Activated T-cell treated with anti-CD3 and anti-CD28 coated beads, Interleukin-2, amount 50 U/mL, for 72 hours (primary cell): ENCODE data around the gene ARMH3. TPM values are rescaled to one million over a fixed set of nuclear protein-coding genes. Genes with fewer than 3 reads are reported as not detected.
A peak's percentile ranks its signal among the peaks of the same experiment; 100 is the strongest.

ENCODE experiments used
- ATAC-seq, 2 donors: fragments of 150-1000 bp; cut with Tn5 transposase; replicated peaks in 1 of 2; 2 replicates each; pipeline ENCODE4 v1.10.0; 2021; ENCODE audit warnings: moderate library complexity in 2 of 2, mild to moderate bottlenecking in 1 of 2
- DNase-seq, 2 donors: peaks; one replicate each; pipeline ENCODE4 v3.0.0; 2021 to 2022; ENCODE audit warnings: mixed read lengths in 1 of 2
- H3K27ac Mint-ChIP-seq: one replicate; pipeline ENCODE4 v1.8.0; 2022; ENCODE audit warnings: mild to moderate bottlenecking, moderate library complexity, mixed read lengths
- H3K27me3 Mint-ChIP-seq: one replicate; pipeline ENCODE4 v1.8.0; 2022; ENCODE audit warnings: low read depth, mixed read lengths
- H3K36me3 Mint-ChIP-seq, 2 donors: one replicate each; pipeline ENCODE4 v1.8.0; 2022; ENCODE audit warnings: mixed read lengths in 2 of 2, mild to moderate bottlenecking in 1 of 2; ENCODE audit not compliant: insufficient read depth in 2 of 2
- H3K4me1 Mint-ChIP-seq: one replicate; pipeline ENCODE4 v1.8.0; 2022; ENCODE audit warnings: low read depth, mixed read lengths
- H3K4me3 Mint-ChIP-seq, 2 donors: one replicate each; pipeline ENCODE4 v1.8.0; 2022; ENCODE audit warnings: mild to moderate bottlenecking in 2 of 2, mixed read lengths in 2 of 2, moderate library complexity in 2 of 2
- H3K9me3 Mint-ChIP-seq, 2 donors: one replicate each; pipeline ENCODE4 v1.8.0; 2022; ENCODE audit warnings: mixed read lengths in 2 of 2
- total RNA-seq, 2 donors: library from RNA; stranded (reverse); gene quantifications; one replicate each; pipeline ENCODE4 v1.2.3, GENCODE V29; 2022

ARMH3 gene
- total RNA-seq, 2 donors from 2014 or later = 20.1 to 23.1 TPM

DNA sequence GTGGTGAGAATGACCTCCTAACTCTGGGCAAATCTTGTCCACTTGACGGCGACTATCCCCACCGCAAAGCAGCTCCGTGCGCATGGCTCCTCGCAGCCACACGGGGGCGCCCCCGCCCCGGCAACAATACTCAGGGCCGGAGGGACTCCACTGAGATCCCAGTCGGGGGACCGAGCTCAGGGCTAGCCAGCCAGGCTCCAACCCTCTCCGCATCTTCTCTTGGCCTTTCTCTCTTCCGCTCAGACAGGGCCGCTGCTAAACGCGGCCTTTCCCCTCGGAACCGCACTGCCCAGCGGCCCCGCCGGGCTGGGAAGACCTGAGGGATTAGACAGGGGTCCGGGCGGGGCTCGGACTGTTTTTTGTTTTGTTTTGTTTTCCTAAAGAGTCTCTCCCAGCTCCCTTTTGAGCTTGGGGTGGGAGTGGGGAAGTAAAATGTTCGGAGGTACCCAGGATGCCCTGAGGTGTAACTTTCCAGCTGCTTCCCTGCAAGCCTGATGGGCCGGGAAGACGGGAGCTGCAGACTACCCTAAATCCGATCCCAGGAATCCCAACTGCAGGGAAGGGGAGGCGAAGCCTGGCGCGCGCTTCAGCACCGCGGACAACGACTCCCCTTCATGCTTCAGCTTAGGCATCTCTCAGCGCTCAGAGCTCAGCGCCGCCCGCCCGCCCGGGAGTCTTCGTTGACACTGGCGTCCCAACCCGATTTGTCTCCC, 215.1 kb downstream of the ARMH3 start:
- Mint-ChIP-seq H3K27ac (peak overlapping the region; percentile 74), H3K36me3 (no peaks in the 10 kb centered on the region), H3K4me1 (peaks cover 54% of the 10 kb centered on the region), H3K4me3 (peak overlapping the region; percentile 85 to 87), H3K27me3 (peaks cover 25% of the 10 kb centered on the region), H3K9me3 (no peaks in the 10 kb centered on the region)
- ATAC-seq = peak; percentile 70 to 76
- DNase-seq = peak; percentile 82 to 90

DNA sequence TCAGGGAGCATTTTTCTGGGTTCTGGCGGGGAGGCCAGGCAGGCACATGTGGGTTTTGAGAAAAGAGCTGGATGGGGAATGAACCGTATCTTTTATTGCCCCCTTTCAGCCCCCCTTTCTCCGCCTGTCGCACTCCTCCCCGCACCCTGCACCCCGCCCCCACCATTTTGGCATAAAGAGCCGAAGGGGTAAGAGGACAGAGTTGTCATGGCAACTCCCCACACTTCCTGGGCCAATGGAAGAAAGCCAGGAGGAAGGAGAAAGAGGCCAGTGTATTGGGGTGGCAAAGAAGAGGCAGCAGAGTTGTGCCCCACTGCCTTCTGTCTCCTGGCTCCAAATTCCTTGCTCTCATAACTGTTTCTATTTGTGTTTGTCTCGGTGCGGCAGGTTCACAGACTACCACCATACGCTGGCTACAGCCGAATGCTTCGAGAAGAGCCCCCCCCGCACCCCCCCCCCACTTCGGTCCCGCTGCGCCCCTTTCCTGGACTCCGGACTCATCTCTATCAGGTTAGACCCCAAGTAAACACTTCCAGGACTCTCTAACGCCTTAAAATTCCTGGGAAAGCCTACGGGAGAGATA, 215.8 kb downstream of the ARMH3 start:
- Mint-ChIP-seq H3K4me3 (peak overlapping the region; percentile 85 to 87), H3K4me1 (peaks cover 59% of the 10 kb centered on the region)
- ATAC-seq = no peak

DNA sequence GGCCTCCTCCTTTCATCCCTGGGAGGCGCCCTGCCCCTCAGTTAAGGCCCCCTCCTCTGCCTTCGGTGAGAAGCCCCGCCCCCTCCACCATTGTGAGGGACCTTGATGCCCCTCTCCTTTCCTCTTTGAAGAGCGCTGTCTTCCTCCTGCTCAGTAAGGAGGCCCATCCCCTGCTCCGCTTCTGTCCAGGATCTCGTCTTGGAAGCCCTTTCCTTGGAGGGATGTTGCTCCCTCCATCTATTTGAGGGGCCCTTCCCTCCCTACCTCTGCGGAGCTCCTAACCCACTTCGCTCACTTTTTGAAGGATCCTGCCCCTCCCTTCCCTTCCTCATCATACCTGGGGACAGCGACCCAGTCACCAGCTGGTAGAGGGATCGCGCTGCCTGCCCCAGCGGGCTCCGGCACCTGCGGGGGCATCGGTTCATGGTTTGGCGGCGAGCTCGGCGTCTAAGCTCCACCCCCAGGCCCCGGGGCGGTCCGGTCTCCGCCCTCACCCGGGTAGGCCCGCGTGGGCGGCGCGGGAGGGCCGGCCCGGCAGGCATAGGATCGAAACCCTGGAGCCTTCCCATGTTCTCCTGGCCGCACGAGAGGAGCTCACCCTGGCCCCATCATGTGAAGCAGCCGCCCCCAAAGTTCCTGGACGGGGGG, 216.4 kb downstream of the ARMH3 start:
- H3K4me3 Mint-ChIP-seq = peak overlapping the region; percentile 24 to 85

More for the DNA sequence above, 215.8 kb downstream of the ARMH3 start:
- Mint-ChIP-seq H3K27ac (peak overlapping the region; percentile 74), H3K9me3 (no peaks in the 10 kb centered on the region), H3K27me3 (peaks cover 25% of the 10 kb centered on the region), H3K36me3 (no peaks in the 10 kb centered on the region)
- DNase-seq = no peak

DNA sequence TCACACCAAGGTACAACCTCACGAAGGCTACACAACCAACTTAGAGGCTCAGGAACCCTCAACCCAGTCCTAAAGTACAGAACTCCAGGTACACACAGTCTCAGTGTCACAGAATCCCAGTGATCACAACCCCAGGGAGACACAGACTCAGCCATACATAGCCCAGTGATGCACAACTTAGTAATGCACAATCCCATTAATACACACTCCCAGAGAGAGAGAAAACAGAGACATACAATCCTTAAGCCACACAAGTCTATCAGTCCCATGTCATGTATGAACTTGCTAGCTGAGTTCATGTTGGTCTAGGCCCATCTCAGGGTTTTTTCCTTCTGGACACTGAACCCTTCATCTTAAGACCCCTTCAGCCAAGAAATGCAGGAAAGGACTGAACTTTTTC, 217.0 kb downstream of the ARMH3 start:
- Mint-ChIP-seq H3K27ac (no peak overlapping the region), H3K27me3 (peaks cover 19% of the 10 kb centered on the region), H3K4me1 (peaks cover 65% of the 10 kb centered on the region), H3K36me3 (no peaks in the 10 kb centered on the region), H3K9me3 (no peaks in the 10 kb centered on the region), H3K4me3 (peak overlapping the region; percentile 24 to 85)
- ATAC-seq (no peak), DNase-seq (no peak)

More for the DNA sequence above, 216.4 kb downstream of the ARMH3 start:
- H3K27ac Mint-ChIP-seq = no peak overlapping the region
- peak; percentile 47 to 57 for ATAC-seq
- no peaks in the 10 kb centered on the region for H3K36me3 Mint-ChIP-seq
- H3K4me1 Mint-ChIP-seq = peaks cover 65% of the 10 kb centered on the region
- no peaks in the 10 kb centered on the region for H3K9me3 Mint-ChIP-seq
- peak; percentile 80 to 82 for DNase-seq
- H3K27me3 Mint-ChIP-seq = peaks cover 24% of the 10 kb centered on the region

DNA sequence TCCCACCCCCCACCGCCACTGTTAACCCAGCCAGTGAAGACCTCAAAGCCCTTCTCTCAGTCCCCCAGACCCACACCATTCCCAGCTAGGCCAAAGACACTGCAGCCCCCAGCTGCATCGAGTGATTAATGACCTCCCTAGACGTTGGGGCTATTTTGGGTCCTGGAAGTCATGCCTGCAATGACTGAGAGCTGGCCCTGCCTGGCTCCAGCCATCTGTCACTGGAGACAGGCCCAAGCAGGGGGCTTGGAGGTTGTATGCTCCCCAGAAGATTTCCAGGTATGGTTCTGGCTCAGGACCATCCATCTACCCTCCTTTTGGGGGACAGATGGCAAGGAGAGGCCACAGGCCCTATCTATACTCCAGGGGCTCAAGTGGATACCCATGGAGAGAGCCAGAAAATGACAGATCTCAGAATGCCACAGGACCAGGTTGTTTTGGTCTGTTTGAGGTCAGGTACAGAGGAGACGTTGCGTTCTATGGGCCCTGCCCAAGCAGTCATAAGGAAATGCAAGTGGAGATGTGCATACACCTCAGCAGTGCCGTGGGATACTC, 217.5 kb downstream of the ARMH3 start:
- no peak for ATAC-seq
- peaks cover 18% of the 10 kb centered on the region for H3K27me3 Mint-ChIP-seq
- no peak for DNase-seq
- peaks cover 69% of the 10 kb centered on the region for H3K4me1 Mint-ChIP-seq
- H3K36me3 Mint-ChIP-seq = no peaks in the 10 kb centered on the region
- no peak overlapping the region for H3K27ac Mint-ChIP-seq
- H3K4me3 Mint-ChIP-seq = peak overlapping the region; percentile 24 to 85
- H3K9me3 Mint-ChIP-seq = no peaks in the 10 kb centered on the region

DNA sequence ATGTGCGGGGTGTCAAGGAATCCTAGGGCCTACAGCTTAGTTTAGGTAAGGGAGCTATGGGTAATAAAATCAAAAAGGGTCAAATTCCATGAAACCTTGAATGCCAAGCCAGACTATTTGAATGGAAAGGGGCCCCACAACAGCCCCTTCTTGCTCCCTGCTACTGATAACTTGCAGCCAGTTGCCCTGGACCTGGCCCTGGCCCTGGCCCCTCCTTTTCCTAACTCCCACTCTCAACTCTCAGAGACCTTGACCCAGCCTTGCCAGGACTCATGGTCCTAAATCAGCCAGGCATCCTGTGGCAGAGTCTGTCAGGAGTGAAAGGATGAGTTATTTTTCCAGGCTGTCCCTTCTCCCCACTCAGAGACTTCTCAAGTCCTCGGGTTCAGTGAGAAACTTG, 218.2 kb downstream of the ARMH3 start:
- Mint-ChIP-seq H3K27me3 (peaks cover 13% of the 10 kb centered on the region), H3K9me3 (no peaks in the 10 kb centered on the region), H3K36me3 (no peaks in the 10 kb centered on the region), H3K27ac (no peak overlapping the region), H3K4me3 (no peak overlapping the region), H3K4me1 (peaks cover 70% of the 10 kb centered on the region)
- no peak for ATAC-seq
- no peak for DNase-seq

DNA sequence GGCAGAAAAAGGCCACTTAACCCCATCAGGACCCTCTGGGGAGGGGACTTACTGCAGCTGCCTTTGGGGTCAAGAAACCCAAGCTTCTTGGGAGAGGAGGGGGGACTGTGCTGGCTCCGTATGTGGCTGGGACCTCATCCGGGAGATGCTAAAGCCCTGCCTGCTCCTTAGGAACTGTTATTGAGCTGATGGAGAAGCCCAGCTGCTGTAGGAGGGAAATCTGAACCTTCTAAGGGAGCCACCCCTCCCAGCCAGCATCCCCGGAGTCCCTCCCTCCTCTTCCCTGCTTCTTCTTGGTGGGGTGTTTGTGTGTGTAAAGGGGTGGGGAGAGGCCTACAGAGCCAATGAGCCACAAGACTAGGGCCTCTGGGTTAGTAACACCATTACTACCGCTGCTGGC, 220.6 kb downstream of the ARMH3 start:
- H3K4me3 Mint-ChIP-seq = no peak overlapping the region
- ATAC-seq = no peak
- H3K27ac Mint-ChIP-seq = no peak overlapping the region
- peaks cover 64% of the 10 kb centered on the region for H3K4me1 Mint-ChIP-seq
- no peaks in the 10 kb centered on the region for H3K36me3 Mint-ChIP-seq
- no peak for DNase-seq
- no peaks in the 10 kb centered on the region for H3K9me3 Mint-ChIP-seq
- H3K27me3 Mint-ChIP-seq = no peaks in the 10 kb centered on the region

DNA sequence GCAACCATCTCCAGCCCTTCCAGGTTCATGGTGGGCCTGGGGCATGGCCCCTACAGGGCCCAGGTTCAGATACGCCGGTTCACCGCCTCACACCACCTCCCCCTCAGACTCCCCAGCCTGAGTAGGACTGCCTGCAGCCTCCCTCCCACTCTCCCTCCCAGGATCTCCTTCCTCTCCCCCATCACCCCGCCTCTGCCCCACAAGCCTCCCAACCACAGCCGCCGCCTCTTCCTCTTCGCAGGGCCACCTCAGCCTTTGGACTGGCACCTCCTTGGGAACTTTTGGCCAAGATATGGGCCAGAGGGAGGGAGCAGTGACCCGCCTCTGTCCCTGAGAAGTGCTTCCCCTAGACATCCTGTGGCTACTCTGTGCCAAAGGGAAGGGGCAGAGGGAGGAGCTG, 221.6 kb downstream of the ARMH3 start:
- peaks cover 62% of the 10 kb centered on the region for H3K4me1 Mint-ChIP-seq
- ATAC-seq (no peak), DNase-seq (peak in 1 of 2 donors; percentile 26)
- no peaks in the 10 kb centered on the region for H3K27me3 Mint-ChIP-seq
- no peaks in the 10 kb centered on the region for H3K36me3 Mint-ChIP-seq
- no peak overlapping the region for H3K27ac Mint-ChIP-seq
- H3K4me3 Mint-ChIP-seq = no peak overlapping the region
- H3K9me3 Mint-ChIP-seq = no peaks in the 10 kb centered on the region

DNA sequence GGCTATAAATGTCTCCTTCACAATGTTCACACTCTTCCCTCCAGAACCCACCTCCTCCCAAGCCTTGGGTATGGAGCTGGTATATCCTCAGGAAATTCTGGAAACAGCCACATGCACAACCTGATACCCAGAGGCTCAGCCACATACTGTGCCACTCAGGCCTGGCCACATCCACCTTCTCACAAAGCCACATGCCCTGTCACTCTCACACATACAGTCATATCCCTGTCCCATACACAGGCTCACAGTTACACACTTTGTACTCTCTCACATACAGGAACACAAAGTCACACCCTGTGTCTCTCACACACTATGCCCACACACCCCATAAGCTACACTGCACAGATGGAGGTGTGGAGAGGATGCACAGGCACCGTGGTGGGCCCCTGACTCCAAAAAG, 222.5 kb downstream of the ARMH3 start:
- Mint-ChIP-seq H3K4me1 (peaks cover 58% of the 10 kb centered on the region), H3K27ac (peak overlapping the region; percentile 52), H3K36me3 (no peaks in the 10 kb centered on the region), H3K4me3 (peak overlapping the region in 1 of 2 donors; percentile 1), H3K27me3 (no peaks in the 10 kb centered on the region), H3K9me3 (no peaks in the 10 kb centered on the region)
- DNase-seq = no peak
- no peak for ATAC-seq

DNA sequence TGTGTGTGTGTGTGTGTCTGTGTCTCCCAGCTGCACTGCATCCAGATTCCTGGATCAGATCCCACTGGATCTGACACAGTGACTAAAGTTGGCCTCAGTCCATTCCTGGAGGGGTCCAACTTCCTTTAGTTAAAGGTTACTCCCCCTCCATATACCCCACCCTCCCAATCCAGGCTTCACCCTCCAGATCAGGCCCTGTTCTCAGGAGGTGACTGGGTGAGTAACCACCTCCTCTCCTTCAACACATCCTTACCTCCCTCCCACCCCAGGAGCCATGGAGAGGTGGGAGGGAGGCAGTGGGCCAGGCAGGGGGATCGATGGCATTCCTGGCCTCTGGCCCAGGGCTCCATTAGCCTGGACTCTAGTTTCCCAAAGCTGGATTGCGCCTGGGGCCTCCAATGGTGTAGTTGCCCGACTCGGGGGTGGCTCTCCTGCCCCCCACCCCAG, 223.6 kb downstream of the ARMH3 start:
- Mint-ChIP-seq H3K27me3 (no peaks in the 10 kb centered on the region), H3K9me3 (no peaks in the 10 kb centered on the region), H3K36me3 (no peaks in the 10 kb centered on the region), H3K4me1 (peaks cover 58% of the 10 kb centered on the region), H3K4me3 (no peak overlapping the region), H3K27ac (no peak overlapping the region)
- DNase-seq = no peak
- ATAC-seq = no peak

DNA sequence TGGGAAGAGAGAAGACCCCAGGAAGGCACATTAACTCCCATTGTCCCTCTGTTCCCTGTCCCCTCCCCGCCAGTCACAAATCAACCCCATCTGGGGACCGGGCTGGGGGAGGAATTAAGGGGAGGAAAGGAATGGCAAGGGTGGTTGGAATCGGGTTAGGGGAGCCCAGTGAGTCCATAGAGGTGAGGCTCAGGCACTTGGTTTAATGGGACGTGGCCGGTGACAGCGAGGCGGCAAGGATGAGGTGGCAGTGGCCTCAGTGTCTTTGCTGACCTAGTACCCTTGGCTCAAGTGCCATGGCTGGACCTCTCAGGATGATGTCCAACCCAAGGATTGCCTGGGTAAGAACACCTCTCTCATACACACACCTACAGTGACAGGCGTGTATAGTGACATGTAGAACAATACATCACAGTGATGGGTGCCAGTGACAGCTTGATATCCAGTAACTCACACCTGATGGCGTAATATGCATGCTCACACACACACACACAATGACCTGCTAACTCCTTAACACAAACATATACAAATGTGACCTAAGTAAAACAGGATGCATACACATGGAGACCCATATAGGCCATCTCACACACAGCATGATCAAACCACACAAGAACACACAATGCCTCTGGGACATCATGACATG, 224.7 kb downstream of the ARMH3 start:
- ATAC-seq = no peak
- peak overlapping the region; percentile 88 for H3K27ac Mint-ChIP-seq
- no peaks in the 10 kb centered on the region for H3K27me3 Mint-ChIP-seq
- peaks cover 57% of the 10 kb centered on the region for H3K4me1 Mint-ChIP-seq
- DNase-seq = no peak
- H3K36me3 Mint-ChIP-seq = no peaks in the 10 kb centered on the region
- H3K9me3 Mint-ChIP-seq = no peaks in the 10 kb centered on the region
- peak overlapping the region; percentile 87 to 88 for H3K4me3 Mint-ChIP-seq

DNA sequence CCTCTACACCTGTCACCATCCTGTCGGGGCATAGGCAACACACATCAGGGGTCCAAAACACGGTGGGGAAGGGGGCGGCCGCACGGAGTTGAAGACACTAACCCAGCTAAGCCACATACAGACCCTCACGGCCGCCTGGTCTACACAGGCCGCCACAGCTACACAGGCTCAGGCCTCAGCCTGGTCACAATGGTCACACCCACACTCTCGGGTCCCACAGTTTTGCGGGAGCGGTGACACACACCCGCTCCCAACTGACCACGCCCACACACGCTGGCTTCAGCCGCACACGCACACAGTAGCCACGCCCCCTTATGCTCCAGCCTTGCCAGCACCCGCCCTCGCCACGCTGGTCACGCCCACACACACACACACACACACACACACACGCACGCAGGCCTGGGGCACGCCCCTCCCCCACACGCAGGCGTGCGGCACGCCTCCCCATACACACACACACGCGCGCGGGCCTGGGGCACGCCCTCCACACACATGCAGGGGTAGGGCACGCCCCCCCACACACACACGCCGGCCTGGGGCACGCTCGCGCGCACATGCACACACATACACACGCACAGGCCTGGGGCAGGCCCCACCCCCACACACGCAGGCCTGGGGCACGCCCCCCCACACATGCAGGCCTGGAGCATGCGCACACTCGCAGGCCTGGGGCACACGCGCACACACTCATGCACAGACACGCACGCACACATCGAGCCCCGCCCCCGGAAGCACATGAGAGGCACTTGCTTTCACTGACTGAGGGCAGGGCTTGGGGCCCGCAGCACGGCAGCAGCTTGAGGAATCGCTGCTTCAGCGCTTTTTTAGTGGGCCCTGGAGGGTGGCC, 225.4 kb downstream of the ARMH3 start:
- no peaks in the 10 kb centered on the region for H3K27me3 Mint-ChIP-seq
- H3K4me1 Mint-ChIP-seq = peaks cover 50% of the 10 kb centered on the region
- H3K4me3 Mint-ChIP-seq = peak overlapping the region; percentile 87 to 88
- H3K27ac Mint-ChIP-seq = peak overlapping the region; percentile 88
- DNase-seq = peak; percentile 89 to 92
- no peaks in the 10 kb centered on the region for H3K36me3 Mint-ChIP-seq
- no peaks in the 10 kb centered on the region for H3K9me3 Mint-ChIP-seq
- ATAC-seq = peak; percentile 76 to 78
